ENCODE results near the gene SYNJ2.

SYNJ2 gene

GRCh38 chr6:158010591-158011477 lies 29.2 kb downstream of the SYNJ2 start:
- DNase-seq (ENCODE audit: low read depth in 1 of 2, low spot score in 1 of 2), result no peak

GRCh38 chr6:158011478-158011920 lies 29.8 kb downstream of the SYNJ2 start:
- no peak for DNase-seq (ENCODE audit: low read depth in 1 of 2, low spot score in 1 of 2)

- no peak for DNase-seq (ENCODE audit: low read depth in 1 of 2, low spot score in 1 of 2)
Measured at GRCh38 chr6:158011980-158012566, 30.4 kb downstream of the SYNJ2 start.

- no peak for DNase-seq (ENCODE audit: low read depth in 1 of 2, low spot score in 1 of 2)
Measured at GRCh38 chr6:158013904-158014504, 32.3 kb downstream of the SYNJ2 start.

- DNase-seq (ENCODE audit: low read depth in 1 of 2, low spot score in 1 of 2), result no peak
Measured at GRCh38 chr6:158014505-158015187, 33.0 kb downstream of the SYNJ2 start.

GRCh38 chr6:158015188-158015506 lies 33.5 kb downstream of the SYNJ2 start:
- no peak for DNase-seq (ENCODE audit: low read depth in 1 of 2, low spot score in 1 of 2)

- DNase-seq (ENCODE audit: low read depth in 1 of 2, low spot score in 1 of 2), result no peak
Measured at GRCh38 chr6:158016571-158017383, 35.1 kb downstream of the SYNJ2 start.

GRCh38 chr6:158017621-158018040 lies 36.0 kb downstream of the SYNJ2 start:
- DNase-seq (ENCODE audit: low read depth in 1 of 2, low spot score in 1 of 2), result no peak

- no peak for DNase-seq (ENCODE audit: low read depth in 1 of 2, low spot score in 1 of 2)
Measured at GRCh38 chr6:158018041-158018771, 36.5 kb downstream of the SYNJ2 start.

- no peak for DNase-seq (ENCODE audit: low read depth in 1 of 2, low spot score in 1 of 2)
Measured at GRCh38 chr6:158018851-158019361, 37.2 kb downstream of the SYNJ2 start.

GRCh38 chr6:158019416-158019815 lies 37.8 kb downstream of the SYNJ2 start:
- DNase-seq (ENCODE audit: low read depth in 1 of 2, low spot score in 1 of 2), result no peak

GRCh38 chr6:158020272-158020711 lies 38.6 kb downstream of the SYNJ2 start:
- DNase-seq (ENCODE audit: low read depth in 1 of 2, low spot score in 1 of 2), result no peak

GRCh38 chr6:158020811-158021210 lies 39.1 kb downstream of the SYNJ2 start:
- DNase-seq (ENCODE audit: low read depth in 1 of 2, low spot score in 1 of 2), result no peak

GRCh38 chr6:158021376-158021775 lies 39.7 kb downstream of the SYNJ2 start:
- DNase-seq (ENCODE audit: low read depth in 1 of 2, low spot score in 1 of 2), result no peak

- no peak for DNase-seq (ENCODE audit: low read depth in 1 of 2, low spot score in 1 of 2)
Measured at GRCh38 chr6:158021814-158022748, 40.4 kb downstream of the SYNJ2 start.

GRCh38 chr6:158022749-158023596 lies 41.3 kb downstream of the SYNJ2 start:
- DNase-seq (ENCODE audit: low read depth in 1 of 2, low spot score in 1 of 2), result no peak

- no peak for DNase-seq (ENCODE audit: low read depth in 1 of 2, low spot score in 1 of 2)
Measured at GRCh38 chr6:158023597-158023939, 41.9 kb downstream of the SYNJ2 start.
